Muscle layer of duodenum (tissue), 2 donors: ENCODE results near the gene NOS3.

Experiments
- H3K27ac ChIP-seq: one replicate; pipeline ENCODE4 v1.7.0; 2013; ENCODE audit warnings: mild to moderate bottlenecking, low read length
- H3K27me3 ChIP-seq: one replicate; pipeline ENCODE4 v1.7.0; 2013; ENCODE audit warnings: low read depth, mild to moderate bottlenecking, control low read depth, low read length
- H3K36me3 ChIP-seq, 2 donors: one replicate each; pipeline ENCODE4 v1.7.0; 2013; ENCODE audit warnings: low read length in 2 of 2, control low read depth in 1 of 2, mild to moderate bottlenecking in 1 of 2; ENCODE audit not compliant: insufficient read depth in 2 of 2, control insufficient read depth in 1 of 2
- H3K4me1 ChIP-seq, 2 donors: one replicate each; pipeline ENCODE4 v1.7.0; 2013; ENCODE audit warnings: low read length in 2 of 2, mild to moderate bottlenecking in 2 of 2, control low read depth in 1 of 2, moderate library complexity in 1 of 2; ENCODE audit not compliant: insufficient read depth in 2 of 2, control insufficient read depth in 1 of 2
- H3K4me3 ChIP-seq, 2 donors: one replicate each; pipeline ENCODE4 v1.7.0; 2013; ENCODE audit warnings: low read length in 2 of 2, low read depth in 1 of 2, mild to moderate bottlenecking in 1 of 2
- H3K9me3 ChIP-seq, 2 donors: one replicate each; pipeline ENCODE4 v1.7.0; 2013; ENCODE audit warnings: low read length in 2 of 2, control low read depth in 1 of 2, mild to moderate bottlenecking in 1 of 2; ENCODE audit not compliant: control insufficient read depth in 1 of 2
- donor health status: healthy.

Gene NOS3

DNA sequence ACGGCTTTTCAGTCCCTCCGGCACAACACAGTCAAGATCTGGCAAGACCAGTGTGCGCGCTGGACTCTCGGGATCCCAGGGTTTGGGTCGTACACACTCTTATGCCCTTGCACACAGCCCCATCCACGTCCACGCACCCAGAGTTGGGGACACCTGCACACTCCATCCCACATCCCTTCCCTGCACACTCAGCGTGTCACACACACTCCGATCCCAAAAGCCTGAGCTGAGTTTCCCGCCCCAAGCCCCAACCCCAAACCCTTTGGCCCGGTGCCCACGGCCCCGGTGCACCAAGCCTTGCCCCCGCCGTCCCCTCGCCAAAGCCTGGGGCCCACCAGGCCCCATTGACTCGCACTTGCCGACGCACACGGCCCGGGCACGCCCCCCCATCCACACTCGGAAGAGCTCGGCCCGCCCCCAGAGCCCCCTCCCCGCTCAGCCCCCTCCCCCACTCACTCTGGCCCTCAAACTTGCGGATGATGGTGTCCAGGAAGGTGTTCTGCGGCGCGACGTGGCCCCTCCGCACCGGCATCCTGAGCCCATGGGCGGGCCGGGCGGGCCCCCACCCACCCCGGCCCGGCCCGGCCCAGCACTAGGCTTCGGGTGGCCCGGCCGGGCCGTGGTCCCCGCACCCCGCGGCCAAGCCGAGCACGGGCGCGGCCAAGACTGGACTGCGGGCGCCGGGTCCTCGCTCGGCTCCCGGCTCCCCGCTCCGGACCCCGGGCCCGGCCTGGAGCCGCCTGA lies 13.3 kb upstream of the NOS3 start:
- no peaks in the 10 kb centered on the region for H3K36me3 ChIP-seq
- peaks cover 8 to 68% of the 10 kb centered on the region in 2 donors for H3K4me1 ChIP-seq
- H3K27me3 ChIP-seq: peaks cover 8% of the 10 kb centered on the region
- peak overlapping the region; percentile 33 to 69 for H3K4me3 ChIP-seq
- no peak overlapping the region for H3K27ac ChIP-seq
- H3K9me3 ChIP-seq: no peaks in the 10 kb centered on the region

DNA sequence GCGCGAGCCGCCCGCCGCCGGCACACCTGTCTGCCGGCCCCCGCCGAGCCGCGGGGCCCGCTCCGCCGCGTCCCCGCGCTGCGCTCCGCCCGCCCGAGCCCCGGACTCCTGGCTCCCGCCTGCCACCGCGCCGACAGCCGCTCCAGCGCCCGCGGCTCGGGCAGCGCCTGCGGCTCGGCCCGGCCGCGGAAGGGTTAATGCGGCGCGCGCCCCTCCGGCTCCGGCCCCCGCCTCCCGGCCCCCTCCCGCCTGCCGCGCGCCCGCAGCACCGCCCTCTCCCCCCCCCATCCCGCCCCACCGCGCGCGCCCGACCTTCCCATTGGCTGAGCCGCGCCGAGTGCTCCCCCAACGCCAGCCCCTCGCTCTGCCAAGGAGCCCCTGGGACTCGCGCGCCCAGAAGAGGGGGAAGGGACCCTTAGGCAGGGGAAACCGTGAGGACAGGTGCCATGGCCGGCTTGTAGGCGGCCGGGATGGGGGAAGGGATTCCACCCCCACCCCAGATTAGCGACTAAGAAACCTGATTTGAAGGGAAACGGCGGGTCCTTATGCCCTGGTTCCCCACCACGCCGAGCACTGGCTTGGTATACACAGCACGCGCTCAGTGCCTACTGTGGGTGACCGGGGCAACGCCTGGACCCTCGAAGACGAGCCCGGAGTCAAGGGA lies 12.6 kb upstream of the NOS3 start, which contains the start of gene KCNH2:
TSS of gene KCNH2 (minus strand) at position 196 of the 664 bp plus-strand sequence. CDS start 408 bp downstream, outside the sequence.
- peaks cover 5 to 61% of the 10 kb centered on the region in 2 donors for H3K4me1 ChIP-seq

DNA sequence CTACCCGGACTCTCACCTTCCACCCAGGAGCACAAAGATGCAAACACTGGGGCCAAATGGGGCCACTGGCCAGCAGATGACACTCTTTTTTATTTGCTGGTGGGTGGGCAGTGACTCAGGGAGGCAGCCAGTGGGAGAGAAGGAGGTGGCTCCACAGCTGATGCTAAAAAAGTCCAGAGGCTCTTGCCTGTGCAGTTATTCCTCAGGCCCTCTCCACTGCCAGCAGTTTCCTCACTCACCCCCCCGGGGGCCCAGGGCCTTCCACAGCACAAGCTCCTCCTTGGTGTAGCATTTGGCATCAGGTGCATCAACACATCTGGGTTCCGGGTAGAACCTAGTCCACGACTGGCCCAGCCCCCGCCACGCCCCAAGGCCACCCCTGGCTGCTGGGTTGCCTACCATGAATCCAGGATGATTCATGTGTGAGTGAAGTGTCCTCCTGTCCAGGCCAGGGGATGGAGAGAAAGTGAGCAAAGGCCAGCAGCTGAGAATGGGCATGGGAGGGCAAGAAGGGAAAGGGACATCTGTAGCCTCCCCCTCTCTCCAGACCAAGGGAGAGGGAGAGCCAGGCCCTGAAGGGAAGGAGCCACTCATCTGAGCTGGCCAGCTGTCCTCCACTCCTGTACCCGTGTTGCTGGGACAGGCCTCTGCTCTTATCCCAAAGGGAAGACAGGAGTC lies 11.0 kb upstream of the NOS3 start:
- H3K27ac ChIP-seq: no peak overlapping the region
- H3K4me3 ChIP-seq: peak overlapping the region in 1 of 2 donors; percentile 68
- H3K4me1 ChIP-seq: peaks cover 5 to 45% of the 10 kb centered on the region in 2 donors
- H3K27me3 ChIP-seq: peaks cover 8% of the 10 kb centered on the region
- no peaks in the 10 kb centered on the region for H3K9me3 ChIP-seq
- H3K36me3 ChIP-seq: no peaks in the 10 kb centered on the region

More for the DNA sequence above, 12.6 kb upstream of the NOS3 start, which contains the start of gene KCNH2:
- Histone ChIP-seq H3K27me3 (peaks cover 8% of the 10 kb centered on the region), H3K36me3 (no peaks in the 10 kb centered on the region), H3K27ac (no peak within 1 kb of the TSS), H3K9me3 (no peaks in the 10 kb centered on the region), H3K4me3 (peak within 1 kb of the TSS; percentile 46 to 69)

DNA sequence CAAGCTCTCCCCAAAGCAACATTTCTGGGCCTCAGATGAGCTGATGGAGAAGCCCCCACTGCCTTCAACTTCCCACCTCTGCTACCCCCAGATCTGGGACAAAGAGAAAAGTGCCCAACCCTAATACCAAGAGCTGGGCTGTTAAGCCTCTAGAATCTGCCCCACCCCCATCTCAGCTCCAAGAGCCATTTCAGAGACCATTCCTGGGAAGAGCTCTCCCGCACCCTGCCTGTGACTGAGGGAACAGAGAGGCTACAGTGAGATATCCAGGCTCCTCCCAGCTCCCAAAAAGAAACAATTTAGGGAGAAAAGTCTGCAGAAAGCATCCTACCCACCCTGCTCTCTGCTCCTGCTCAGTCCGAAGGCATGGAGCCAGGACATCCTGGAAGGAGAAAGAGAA lies 10.2 kb upstream of the NOS3 start:
- Histone ChIP-seq H3K36me3 (no peaks in the 10 kb centered on the region), H3K27me3 (peaks cover 8% of the 10 kb centered on the region), H3K4me1 (peaks cover 3 to 37% of the 10 kb centered on the region in 2 donors), H3K27ac (no peak overlapping the region), H3K9me3 (no peaks in the 10 kb centered on the region), H3K4me3 (no peak overlapping the region)

DNA sequence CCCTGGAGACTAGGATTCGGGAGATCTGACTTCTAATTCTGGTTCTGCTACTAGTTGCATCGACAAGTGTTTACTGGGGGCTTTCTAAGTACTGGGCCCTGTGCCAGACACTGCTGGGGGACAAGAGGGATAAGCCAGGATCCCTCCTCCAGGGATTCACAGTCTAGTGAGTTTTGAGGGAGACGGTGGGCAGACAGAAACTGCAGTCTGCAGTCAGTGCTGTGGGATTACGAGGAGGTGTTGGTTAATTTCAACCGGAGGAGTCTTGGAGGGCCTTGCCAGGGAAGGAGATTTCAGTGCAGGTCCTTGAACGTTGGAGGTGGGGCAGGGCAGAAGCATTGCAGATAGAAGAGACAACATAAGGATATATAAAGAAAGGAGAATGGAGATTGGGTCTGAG lies 9.2 kb upstream of the NOS3 start:
- Histone ChIP-seq H3K36me3 (no peaks in the 10 kb centered on the region), H3K9me3 (no peaks in the 10 kb centered on the region), H3K4me3 (no peak overlapping the region), H3K27me3 (peaks cover 7% of the 10 kb centered on the region), H3K27ac (no peak overlapping the region), H3K4me1 (peaks cover 0 to 27% of the 10 kb centered on the region in 2 donors)

DNA sequence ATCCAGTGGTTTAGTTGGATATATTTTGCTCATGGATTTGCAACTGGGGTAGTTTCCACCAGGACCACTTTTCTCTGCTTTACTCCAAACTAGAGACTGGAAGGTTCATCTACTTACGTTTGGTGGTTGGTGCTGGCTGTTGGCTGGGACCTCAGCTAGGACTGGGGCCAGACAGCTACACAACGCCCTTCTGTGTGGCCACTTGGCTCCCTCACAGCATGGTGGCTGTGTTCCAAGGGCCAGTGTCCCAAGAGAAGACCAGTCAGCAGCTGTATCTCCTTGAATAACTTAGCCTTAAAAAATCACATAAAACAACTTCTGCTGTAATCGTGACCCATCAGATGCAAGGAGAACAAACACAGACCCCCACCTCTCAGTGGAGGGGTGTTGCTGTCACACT lies 8.5 kb upstream of the NOS3 start:
- no peak overlapping the region for H3K27ac ChIP-seq
- peaks cover under 1% of the 10 kb centered on the region for H3K27me3 ChIP-seq
- no peaks in the 10 kb centered on the region for H3K36me3 ChIP-seq
- peaks cover 0 to 25% of the 10 kb centered on the region in 2 donors for H3K4me1 ChIP-seq
- no peak overlapping the region for H3K4me3 ChIP-seq
- no peaks in the 10 kb centered on the region for H3K9me3 ChIP-seq

DNA sequence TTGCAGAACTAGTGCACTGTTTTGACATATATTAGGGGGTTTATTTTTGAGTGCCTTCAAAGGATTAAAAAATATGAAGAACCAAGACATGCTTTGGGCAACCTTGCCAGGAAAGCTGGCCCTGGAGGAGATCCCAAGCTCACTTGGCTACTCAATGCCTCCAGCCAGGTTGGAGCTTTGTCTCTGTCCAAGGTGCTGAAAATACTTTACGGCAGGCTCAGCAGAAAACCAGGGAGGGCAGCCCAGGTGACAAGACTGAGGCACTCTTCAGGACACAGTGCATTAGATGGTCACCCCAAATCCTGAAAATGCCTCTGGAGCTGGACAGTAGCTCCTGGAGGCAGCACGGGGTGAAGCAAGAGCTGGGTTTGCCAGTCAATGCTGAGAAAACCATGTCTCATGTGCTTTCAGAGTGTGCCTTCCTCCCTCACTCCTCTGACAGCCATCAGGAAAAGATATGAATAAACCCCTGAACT lies 6.9 kb upstream of the NOS3 start:
- Histone ChIP-seq H3K27ac (no peak overlapping the region), H3K36me3 (no peaks in the 10 kb centered on the region), H3K4me3 (no peak overlapping the region), H3K27me3 (no peaks in the 10 kb centered on the region), H3K4me1 (peaks cover 4 to 29% of the 10 kb centered on the region in 2 donors), H3K9me3 (no peaks in the 10 kb centered on the region)

DNA sequence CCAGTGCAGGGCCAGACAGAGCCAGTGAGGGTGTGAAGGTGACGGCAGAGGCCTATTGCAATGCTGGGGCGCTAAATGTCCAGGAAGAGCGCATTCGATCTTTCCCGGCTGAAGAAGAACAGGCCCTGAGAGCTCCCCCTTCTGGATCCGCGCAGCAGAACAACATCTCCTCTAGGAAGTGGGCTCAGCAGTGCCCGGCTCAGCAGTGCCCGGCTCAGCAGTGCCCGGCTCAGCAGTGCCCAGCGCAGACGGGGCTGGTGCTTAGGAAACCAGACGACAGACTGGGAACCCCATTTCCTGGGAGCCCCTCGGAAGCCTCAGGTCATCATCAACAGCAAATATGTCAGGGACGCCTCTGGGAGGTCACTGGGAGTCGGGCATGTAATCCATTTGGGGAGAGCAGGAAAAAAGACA lies 4.7 kb upstream of the NOS3 start:
- Histone ChIP-seq H3K27ac (no peak overlapping the region), H3K27me3 (no peaks in the 10 kb centered on the region), H3K4me1 (peaks cover 4 to 23% of the 10 kb centered on the region in 2 donors), H3K4me3 (no peak overlapping the region), H3K9me3 (no peaks in the 10 kb centered on the region), H3K36me3 (no peaks in the 10 kb centered on the region)

DNA sequence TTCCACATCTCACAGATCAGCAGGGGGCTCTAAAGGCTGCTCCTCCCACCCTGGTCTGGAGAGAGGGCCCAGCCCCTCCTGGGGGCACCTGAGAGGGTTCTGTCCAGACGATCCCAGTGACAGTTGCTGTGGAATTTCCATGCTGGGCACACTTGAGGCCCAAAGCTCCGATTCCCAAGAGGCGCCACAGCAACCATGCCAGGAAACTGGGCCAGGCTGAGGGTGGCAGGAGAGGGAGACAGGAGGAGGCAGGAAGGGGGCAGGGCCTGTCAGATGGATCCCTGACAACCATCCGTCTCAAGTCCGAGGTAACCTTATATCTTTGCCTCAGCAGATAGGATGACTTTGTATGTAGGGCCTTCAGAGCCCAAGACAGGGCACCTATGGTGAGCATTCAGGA lies 4.3 kb upstream of the NOS3 start:
- peaks cover 4 to 23% of the 10 kb centered on the region in 2 donors for H3K4me1 ChIP-seq
- H3K27ac ChIP-seq: no peak overlapping the region
- no peak overlapping the region for H3K4me3 ChIP-seq
- H3K9me3 ChIP-seq: no peaks in the 10 kb centered on the region
- H3K27me3 ChIP-seq: no peaks in the 10 kb centered on the region
- H3K36me3 ChIP-seq: no peaks in the 10 kb centered on the region

DNA sequence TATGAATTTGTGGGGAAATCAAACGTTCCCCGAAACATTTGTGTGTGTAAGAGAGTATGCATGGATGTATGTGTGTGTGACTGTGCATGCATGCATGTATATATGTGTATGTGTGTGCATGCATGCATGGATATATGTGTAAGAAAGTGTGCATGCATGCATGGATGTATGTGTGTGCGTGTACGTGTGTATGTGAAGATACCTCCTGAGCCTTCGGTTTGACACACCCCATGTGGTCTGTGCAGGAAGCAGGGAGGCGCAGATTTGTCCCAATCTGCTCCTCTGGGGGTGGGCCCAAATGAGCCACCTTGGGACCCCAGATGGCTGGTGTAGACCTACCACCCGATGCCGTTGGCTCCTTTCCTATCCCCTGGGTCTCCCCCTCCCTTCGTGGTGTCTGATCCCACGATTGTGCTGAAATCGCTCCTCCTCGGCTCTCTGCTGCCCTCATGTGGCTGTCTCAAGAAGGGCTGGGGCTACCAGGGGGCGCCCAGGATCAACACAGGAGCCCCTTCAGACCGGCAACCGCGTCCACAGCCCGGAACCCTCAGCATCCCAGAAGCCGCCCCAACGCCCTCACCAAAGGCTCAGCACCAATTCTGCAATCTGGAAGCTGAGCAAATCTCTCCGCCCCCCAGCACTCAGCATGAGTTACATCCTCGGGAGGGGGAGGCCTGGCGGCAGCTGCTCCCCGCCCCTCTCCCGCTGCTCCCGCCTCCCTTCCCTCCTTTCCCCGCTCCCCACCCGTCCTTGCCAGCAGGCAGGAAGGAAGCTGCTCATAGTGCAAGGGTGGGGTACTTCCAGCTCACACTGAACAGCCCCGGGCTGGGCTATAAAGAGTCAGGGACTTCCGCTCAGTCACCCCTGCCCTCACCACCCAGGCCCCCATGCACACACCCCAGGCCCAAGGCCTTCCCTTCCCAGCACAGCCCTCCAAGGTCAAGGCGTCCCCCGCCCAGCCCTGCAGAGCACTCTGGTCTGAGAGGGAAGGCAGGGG lies 2.3 kb upstream of the NOS3 start:
- H3K4me3 ChIP-seq: peak overlapping the region; percentile 16 to 31
- H3K36me3 ChIP-seq: no peaks in the 10 kb centered on the region
- peaks cover 4 to 23% of the 10 kb centered on the region in 2 donors for H3K4me1 ChIP-seq
- H3K9me3 ChIP-seq: no peaks in the 10 kb centered on the region
- no peak overlapping the region for H3K27ac ChIP-seq
- no peaks in the 10 kb centered on the region for H3K27me3 ChIP-seq
